ENCODE data around the gene IFITM2.
"Not testable (repeated sequence)": the region's sequence is repeated elsewhere in the genome, so short reads cannot be mapped to it uniquely, and the experiment has no call there.

IFITM2 gene

DNA sequence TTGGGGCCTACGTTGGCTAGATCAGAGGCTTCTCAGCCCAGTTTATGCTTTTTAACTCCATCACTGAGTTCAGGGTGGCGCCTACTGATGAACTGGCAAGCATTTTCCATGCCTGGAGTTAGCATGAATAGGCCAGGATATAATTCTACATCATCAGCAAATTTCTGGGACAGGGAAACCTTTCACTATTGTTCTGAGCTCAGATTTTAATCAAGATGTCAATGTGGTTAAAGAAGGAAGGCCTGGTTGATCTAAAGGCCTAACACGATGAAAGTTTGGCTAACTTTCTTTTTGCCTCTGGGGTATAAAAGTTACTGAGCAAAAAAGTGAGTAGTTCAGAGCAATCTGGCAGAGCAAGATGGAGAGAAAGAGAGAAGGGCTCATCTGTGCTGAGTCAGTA, 34.7 kb downstream of the IFITM2 start:
- DNase-seq (ENCODE audit: low read depth): no peak

DNA sequence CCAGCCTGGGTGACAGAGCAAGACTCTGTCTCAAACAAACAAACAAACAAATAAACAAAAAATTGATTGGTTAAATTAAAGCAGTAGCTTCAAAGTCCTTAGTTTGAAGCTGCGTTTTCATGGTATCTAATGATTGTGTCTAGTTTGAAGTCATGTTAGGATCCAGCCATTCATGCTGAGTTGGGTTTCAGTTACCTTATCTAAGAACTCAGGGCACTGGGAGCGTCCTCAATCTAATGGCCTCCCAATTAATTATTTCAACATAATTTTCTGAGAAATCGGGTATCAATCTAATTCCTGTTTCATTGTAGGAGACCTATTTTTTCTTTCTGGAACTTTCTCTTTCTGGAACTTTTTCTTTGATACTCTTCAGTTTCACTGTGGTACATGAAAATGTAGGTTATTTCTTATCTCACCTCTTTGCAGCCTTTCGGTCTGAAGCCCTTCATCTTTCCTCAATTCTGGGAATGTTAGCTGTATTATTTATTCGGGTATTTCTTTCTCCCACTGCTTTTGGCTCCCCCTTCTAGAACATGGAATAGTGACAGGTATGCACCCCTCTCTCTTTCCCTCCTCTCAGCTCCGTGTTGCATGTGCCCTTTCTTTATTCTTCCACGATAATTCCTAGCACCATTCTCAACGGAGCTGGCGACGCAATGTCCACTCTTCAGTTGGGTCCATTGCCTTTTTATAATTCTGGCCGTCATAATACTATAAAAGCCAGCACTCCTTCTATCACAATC, 37.4 kb downstream of the IFITM2 start:
- DNase-seq (ENCODE audit: low read depth): no peak

DNA sequence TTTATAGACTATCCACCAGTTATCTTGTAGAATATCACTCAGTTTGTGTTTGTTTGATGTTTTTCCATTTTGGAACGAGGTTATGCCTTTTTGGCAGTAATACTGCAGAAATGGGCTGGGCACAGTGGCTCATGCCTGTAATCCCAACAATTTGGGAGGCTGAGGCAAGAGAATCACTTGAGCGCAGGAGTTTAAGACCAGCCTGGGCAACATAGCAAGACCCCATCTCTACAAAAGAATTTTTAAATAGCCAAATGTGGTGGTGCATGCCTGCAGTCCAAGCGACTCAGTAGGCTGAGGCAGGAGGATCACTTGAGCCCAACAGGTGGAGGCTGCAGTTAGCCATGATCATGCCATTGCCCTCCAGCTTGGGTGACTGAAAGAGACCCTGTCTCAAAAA, 38.9 kb downstream of the IFITM2 start:
- DNase-seq (ENCODE audit: low read depth): no peak

DNA sequence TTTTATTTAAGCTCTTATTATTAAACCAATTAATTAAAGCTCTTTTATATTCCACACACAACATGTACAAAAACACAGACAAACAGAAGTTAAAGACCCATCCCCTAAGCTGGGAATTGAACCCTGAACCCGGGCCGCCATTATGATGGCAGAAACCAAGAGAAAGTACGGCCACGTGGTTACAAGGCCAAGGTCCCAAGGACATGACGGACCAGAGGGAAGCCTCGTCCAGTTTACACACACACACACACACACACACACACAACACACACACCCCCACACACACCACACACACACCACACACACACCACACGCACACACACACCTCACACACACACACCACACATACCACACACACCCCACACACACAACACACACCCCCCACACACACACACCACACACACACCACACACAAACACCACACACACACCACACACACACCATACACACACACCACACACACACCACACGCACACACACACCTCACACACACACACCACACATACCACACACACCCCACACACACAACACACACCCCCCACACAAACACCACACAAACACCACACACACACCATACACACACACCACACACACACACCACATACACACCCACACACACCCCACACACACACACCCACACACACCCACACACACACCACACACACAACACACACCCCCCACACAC, 41.8 kb downstream of the IFITM2 start:
- DNase-seq (ENCODE audit: low read depth): not testable (repeated sequence)

DNA sequence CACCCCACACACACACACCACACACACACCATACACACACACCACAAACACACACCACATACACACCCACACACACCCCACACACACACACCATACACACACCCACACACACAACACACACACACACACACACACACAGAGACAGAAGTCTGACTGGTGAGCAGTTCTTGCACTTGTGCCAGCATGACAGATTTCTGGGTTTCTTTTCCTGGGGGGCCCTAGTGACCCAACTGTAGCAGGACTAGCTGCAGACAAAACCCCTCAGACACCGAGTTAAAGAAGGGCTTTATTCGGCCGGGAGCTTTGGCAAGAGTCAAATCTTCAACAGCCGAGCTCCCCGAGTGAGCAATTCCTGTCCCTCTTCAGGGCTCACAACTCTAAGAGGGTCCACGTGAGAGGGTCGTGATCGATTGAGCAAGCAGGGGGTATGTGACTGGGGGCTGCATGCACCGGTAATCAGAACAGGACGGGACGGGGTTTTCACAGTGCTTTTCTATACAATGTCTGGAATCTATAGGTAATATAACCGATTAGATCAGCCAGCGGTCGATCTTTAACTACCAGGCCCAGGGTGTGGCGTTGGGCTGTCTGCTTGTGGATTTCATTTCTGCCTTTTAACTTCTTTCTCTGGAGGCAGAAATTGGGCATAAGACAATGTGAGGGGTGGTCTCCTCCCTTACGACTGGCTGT, 42.6 kb downstream of the IFITM2 start:
- DNase-seq (ENCODE audit: low read depth): not testable (repeated sequence)

DNA sequence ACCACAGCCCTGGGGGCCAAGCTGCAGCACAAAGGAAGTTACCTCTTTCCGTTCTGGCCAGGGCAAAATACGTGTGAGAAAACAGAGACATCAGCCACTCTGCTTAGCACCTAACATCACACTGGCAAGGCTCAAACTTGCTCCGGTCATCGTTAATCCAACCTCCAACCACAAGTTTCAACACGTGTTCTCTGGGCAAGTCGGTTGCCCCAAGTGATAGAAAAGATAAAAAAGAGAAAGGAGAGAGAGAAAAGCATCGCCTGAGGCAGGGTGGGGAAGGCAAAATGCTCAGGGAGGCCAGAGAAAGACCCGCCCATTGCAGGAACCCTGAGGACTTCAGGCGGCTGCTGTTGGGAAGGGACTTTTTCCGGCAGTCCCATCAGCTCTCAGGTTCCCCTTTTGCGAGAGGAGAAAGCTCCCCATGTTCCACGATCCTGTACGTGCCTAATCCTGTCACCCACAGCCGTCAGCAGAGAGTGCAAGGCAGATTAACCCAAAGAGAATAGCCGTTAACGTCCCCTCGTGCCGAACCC, 43.2 kb downstream of the IFITM2 start:
- DNase-seq (ENCODE audit: low read depth): no peak

DNA sequence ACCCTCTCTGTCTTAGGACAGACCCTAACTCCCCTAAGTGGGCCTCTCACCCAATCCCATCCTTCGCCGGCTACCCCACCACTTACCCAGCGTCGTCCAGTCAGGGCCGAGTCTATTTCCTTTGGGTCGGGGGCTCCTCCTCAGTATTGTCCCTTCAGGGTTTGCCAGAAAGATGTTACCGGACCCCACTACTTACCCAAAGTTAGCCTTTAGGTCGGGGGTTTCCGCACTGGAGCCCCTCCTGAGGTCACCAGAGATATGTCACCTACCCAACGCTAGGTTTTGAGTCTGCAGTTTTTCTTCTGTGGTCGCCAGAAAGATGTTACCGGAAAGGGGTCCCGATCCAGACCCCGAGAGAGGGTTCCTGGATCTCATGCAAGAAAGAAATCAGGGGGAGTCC, 43.8 kb downstream of the IFITM2 start:
- DNase-seq (ENCODE audit: low read depth): no peak

DNA sequence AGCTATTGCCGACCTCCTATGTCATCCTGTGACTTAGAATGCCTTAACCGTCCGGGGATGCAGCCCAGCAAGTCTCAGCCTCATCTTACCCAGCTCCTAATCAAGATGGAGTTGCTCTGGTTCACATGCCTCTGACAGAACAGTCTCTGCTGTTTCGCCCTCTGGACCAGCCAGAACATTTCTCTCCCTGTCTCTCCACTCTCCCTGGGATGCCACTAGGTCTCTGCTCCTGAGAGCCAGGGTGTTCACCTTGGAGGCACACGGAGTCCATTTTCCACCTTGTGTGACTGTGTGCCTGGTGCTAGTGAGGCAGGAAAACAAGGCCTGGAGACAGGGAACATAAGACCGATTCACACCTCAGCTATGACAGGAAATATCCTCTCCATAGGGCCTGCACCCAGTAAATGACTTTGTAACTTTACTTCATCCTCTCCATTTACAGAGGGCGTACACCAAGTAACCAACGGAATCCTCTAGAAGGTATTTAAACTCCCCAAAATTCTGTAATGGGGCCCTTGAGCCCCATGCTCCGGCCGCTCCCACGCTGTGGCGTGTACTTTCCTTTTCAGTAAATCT, 44.9 kb downstream of the IFITM2 start:
- DNase-seq (ENCODE audit: low read depth): no peak

DNA sequence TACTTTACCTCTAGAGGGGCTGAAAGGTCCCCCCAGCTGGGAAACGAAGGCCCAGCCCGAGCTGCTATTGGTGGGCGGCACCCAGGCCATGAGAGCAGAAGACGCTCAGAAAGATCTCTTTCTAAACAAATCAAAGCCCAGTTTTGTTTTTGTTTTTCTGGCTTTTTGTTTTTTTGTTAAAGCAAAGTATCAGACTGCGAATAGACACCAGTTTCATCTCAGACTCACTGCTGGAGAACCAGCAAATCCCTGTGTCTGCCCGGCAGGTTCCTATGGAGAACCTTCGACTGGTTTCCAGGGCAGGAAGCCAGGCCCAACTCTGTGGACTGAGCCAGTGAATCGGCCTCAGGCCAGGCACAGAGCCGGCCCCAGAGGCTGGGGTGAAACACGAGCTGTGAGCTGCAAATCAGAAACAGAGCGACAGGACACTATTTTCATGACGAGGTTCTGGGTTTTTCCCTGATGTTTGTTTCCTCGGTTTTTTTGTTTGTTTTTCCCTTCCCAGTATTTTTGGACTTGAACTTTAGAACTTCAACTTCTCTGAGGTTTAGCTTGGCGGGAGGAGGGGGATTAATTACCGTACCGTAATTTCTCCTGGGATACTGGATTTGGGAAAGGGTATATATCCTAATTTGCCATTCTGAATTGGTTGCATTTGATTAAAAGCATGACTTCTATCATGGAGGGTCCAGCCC, 45.7 kb downstream of the IFITM2 start:
- peak; percentile 86 for DNase-seq (ENCODE audit: low read depth)

DNA sequence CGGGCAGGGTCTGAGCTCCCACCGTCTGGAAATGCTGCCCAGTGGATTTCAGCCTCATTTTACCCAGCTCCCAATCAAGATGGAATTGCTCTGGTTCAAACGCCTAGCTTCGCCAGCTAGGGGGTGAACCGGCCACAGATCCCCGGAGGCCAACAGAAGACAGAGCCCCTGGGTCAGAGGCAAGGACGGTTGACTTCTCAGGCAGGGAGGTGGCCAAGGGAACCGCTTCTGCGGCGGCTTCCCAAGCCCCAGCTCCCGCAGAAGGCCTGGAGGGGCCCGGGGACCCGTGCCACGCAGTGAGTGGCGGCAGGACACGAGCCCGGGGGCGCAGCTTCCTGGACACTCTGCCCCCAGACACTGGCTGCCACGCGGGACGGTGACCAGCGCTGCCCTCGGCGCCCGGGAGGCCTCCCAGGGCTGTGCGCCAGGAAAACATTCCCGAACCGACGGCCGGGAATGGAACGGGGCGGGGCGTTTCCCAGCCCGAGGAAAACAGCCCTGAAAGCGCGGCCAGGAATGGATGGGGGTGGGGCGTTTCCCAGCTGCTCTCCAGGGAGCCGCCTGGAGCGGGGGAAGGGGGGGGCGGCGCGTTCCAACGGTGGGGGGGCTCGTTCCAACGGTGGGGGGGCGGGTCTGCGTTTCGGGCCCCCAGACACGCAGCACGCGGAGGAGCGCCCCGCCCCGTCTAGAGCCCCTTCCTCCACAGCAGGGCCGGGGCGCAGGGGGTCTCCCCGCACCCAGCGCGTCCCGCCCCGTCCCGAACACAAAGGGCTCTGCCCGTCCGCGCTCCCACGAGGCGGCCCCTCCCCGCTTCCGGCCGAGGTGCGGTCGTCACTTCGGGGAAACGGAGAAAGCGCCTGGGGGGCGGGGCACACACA, 48.2 kb downstream of the IFITM2 start:
- peak; percentile 89 for DNase-seq (ENCODE audit: low read depth)

DNA sequence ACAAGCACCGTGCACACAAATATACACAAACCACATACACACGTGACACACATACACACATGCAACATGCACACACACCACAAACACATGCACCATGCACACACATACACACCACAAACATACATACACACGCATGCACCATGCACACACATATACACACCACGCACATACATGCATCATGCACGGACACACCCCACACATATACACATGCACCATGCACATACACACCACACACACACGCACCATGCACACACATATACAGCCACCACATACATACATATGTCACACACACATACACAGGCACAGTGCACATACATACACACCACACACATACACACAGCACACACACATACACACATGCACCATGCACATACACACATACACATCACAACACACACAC, 49.0 kb downstream of the IFITM2 start:
- DNase-seq (ENCODE audit: low read depth): no peak

DNA sequence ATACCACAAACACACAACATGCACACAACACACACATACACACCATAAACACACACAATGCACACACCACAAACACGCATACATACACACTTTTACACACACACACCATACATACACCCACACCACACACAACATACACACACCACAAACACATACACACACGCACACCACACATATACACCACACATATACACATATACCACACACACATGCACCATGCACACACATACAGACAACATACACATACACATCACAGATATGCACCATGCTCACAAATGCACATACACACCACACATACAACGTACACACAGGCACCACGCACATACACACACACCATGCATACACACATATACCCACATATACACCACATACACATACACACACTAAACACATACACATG, 50.0 kb downstream of the IFITM2 start:
- DNase-seq (ENCODE audit: low read depth): no peak

DNA sequence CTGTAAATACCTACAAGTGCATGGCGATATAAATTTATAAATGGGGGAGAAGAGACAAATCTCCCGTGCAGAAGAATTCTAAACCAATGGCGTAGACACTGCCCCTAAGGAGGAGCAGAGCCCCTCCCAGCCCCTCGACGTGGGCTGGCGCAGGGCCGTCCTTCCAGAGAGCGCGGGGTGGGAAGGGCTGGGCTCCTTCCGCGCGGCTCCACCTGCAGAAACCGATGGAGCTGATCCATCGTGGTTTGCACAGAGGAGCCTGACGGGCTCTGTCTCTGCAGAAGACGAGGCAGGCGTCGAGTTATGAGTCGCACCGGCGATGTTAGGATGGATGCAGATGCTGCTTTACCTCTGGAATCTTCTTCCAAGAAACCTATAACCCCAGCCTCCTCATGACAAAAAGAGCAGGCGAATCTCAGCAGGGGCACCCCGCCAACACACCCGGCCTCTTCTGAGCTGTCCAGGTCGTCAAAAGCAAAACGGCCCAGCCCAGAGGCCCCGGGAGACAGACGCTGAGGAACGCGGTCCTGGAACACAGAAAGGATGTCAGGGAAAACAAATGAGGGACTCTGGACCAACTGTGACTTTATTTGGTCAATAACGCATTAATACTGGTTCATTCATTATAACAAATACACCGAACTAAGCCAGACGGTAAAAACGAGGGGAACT, 50.6 kb downstream of the IFITM2 start:
- no peak for DNase-seq (ENCODE audit: low read depth)
